PC-3 (cell line): ENCODE results near the gene R3HDM1. TPM values are rescaled to one million over a fixed set of nuclear protein-coding genes. Genes with fewer than 3 reads are reported as not detected.

Experiments
- ATAC-seq: fragments of 200-7000 bp; cut with Tn5 transposase; 2 replicates; pipeline ENCODE4 v1.9.1; 2020; ENCODE audit warnings: mild to moderate bottlenecking, moderate library complexity
- BruUV-seq: library from RNA; stranded (reverse); fragments of 400-500 nt; replicated peaks from 2 replicates; lab custom pipeline; 2021; lab: Mats Ljungman, UMichigan
- CTCF ChIA-PET: fragments of 300-600 bp; sonication (Branson Sonifier 250); formaldehyde crosslinking; loops from one replicate; lab custom pipeline; 2022; ENCODE audit warnings: antibody characterized with exemption; lab: Charles Lee
- POLR2A ChIA-PET: fragments of 300-600 bp; sonication (Branson Sonifier 250); formaldehyde crosslinking; loops from one replicate; lab custom pipeline; 2022; ENCODE audit warnings: antibody characterized with exemption; ENCODE audit not compliant: unreplicated experiment; lab: Charles Lee
- DNase-seq: peaks from one replicate; pipeline ENCODE4 v3.0.0-alpha.2; 2015
- H2AFZ ChIP-seq: fragments of 300-600 bp; sonication (generic); 2 replicates; pipeline ENCODE4 v1.6.0; 2016; ENCODE audit warnings: antibody characterized with exemption, low read length
- H3F3A ChIP-seq: fragments of 300-600 bp; sonication (generic); one replicate; pipeline ENCODE4 v1.6.0; 2017; ENCODE audit warnings: antibody characterized with exemption, low read length, control low read depth, mild to moderate bottlenecking; ENCODE audit not compliant: unreplicated experiment
- H3K27ac ChIP-seq: fragments of 300-600 bp; sonication (generic); 2 replicates; pipeline ENCODE4 v1.5.1; 2016; ENCODE audit warnings: mild to moderate bottlenecking, low read length
- H3K27me3 ChIP-seq: fragments of 300-600 bp; sonication (generic); 2 replicates; pipeline ENCODE4 v1.6.1; 2016; ENCODE audit warnings: low read length, mixed read lengths
- H3K36me3 ChIP-seq: fragments of 300-600 bp; sonication (generic); 2 replicates; pipeline ENCODE4 v1.6.1; 2016; ENCODE audit warnings: low read depth, mixed run types, low read length, mixed read lengths
- H3K4me1 ChIP-seq: fragments of 300-600 bp; sonication (generic); 2 replicates; pipeline ENCODE4 v1.5.1; 2016; ENCODE audit warnings: low read length; ENCODE audit not compliant: insufficient read depth
- H3K4me2 ChIP-seq: fragments of 300-600 bp; sonication (generic); 2 replicates; pipeline ENCODE4 v1.6.0; 2016; ENCODE audit warnings: low read length
- H3K4me3 ChIP-seq: fragments of 300-600 bp; sonication (generic); 2 replicates; pipeline ENCODE4 v1.5.1; 2016; ENCODE audit warnings: mild to moderate bottlenecking, low read length, mixed read lengths
- H3K79me2 ChIP-seq: fragments of 300-600 bp; sonication (generic); 2 replicates; pipeline ENCODE4 v1.6.1; 2017; ENCODE audit warnings: low read length, mixed read lengths
- H3K9ac ChIP-seq: fragments of 300-600 bp; sonication (generic); 2 replicates; pipeline ENCODE4 v1.6.0; 2016; ENCODE audit warnings: mild to moderate bottlenecking, low read length
- H3K9me2 ChIP-seq: fragments of 300-600 bp; sonication (generic); replicated peaks from 2 replicates; pipeline ENCODE4 v1.6.1; 2016; ENCODE audit warnings: mixed run types, low read length, mixed read lengths
- H3K9me3 ChIP-seq: fragments of 300-600 bp; sonication (generic); 2 replicates; pipeline ENCODE4 v1.6.1; 2016; ENCODE audit warnings: low read length, mixed read lengths
- H4K20me1 ChIP-seq: fragments of 300-600 bp; sonication (generic); 2 replicates; pipeline ENCODE4 v1.6.1; 2016; ENCODE audit warnings: low read length, mixed read lengths
- EZH2 ChIP-seq: fragments of 300-600 bp; sonication (generic); IDR thresholded peaks from one replicate; pipeline ENCODE4 v1.6.1; 2017; ENCODE audit warnings: antibody characterized with exemption, mild to moderate bottlenecking, low read length; ENCODE audit not compliant: unreplicated experiment
- EZH2phosphoT487 ChIP-seq: fragments of 300-600 bp; sonication (generic); IDR thresholded peaks from 2 replicates; pipeline ENCODE4 v1.6.1; 2018; ENCODE audit warnings: mild to moderate bottlenecking, antibody characterized with exemption, low read length, borderline replicate concordance
- intact Hi-C: fragments of 100-400 bp; cut with micrococcal nuclease; formaldehyde crosslinking; loops from 2 replicates; pipeline ENCODE4 v1.9.0; 2023
- total RNA-seq: library from RNA; depleted of rRNA; stranded (reverse); fragments of >200 nt; gene quantifications from 2 replicates; pipeline ENCODE4 v1.2.3, GENCODE V29; 2014
- TF ChIP-seq, protein P1 (sequence below): fragments of 300-600 bp; sonication (generic); conservative IDR thresholded peaks from 2 replicates; pipeline ENCODE4 v1.5.1; 2017; ENCODE audit warnings: antibody characterized with exemption, low read depth, mild to moderate bottlenecking, low read length

Gene R3HDM1
- total RNA-seq, 1 experiment from 2014 or later, result 12.8 TPM

- Histone ChIP-seq H3K4me1 (no peaks in the 10 kb centered on the region), H4K20me1 (no peaks in the 10 kb centered on the region), H3K9me2 (no peaks in the 10 kb centered on the region), H3K27ac (no peak overlapping the region), H3K27me3 (no peaks in the 10 kb centered on the region), H2AFZ (no peak overlapping the region), H3K79me2 (no peaks in the 10 kb centered on the region), H3K36me3 (peaks cover 20% of the 10 kb centered on the region), H3F3A (no peaks in the 10 kb centered on the region), H3K4me3 (no peak overlapping the region), H3K9ac (no peak overlapping the region), H3K4me2 (no peak overlapping the region), H3K9me3 (no peaks in the 10 kb centered on the region)
- no peak for DNase-seq
- intact Hi-C loops, result no loop called here
- ATAC-seq, result no peak
- ChIA-PET CTCF (no interaction called here), POLR2A (no interaction called here)
- TF ChIP-seq, protein P1, sequence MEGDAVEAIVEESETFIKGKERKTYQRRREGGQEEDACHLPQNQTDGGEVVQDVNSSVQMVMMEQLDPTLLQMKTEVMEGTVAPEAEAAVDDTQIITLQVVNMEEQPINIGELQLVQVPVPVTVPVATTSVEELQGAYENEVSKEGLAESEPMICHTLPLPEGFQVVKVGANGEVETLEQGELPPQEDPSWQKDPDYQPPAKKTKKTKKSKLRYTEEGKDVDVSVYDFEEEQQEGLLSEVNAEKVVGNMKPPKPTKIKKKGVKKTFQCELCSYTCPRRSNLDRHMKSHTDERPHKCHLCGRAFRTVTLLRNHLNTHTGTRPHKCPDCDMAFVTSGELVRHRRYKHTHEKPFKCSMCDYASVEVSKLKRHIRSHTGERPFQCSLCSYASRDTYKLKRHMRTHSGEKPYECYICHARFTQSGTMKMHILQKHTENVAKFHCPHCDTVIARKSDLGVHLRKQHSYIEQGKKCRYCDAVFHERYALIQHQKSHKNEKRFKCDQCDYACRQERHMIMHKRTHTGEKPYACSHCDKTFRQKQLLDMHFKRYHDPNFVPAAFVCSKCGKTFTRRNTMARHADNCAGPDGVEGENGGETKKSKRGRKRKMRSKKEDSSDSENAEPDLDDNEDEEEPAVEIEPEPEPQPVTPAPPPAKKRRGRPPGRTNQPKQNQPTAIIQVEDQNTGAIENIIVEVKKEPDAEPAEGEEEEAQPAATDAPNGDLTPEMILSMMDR, result no peak
- TF ChIP-seq EZH2 (no peak), EZH2phosphoT487 (no peak)
- no TSS peak for BruUV-seq
Observed at GRCh38 chr2:135607561-135607960, 76.3 kb downstream of the R3HDM1 start.

GRCh38 chr2:135612319-135612718, 81.0 kb downstream of the R3HDM1 start:
- no peaks in the 10 kb centered on the region for H3K27me3 ChIP-seq
- TF ChIP-seq EZH2phosphoT487 (no peak), EZH2 (no peak)
- TF ChIP-seq, protein P1, result no peak
- no peak overlapping the region for H3K9ac ChIP-seq
- no peaks in the 10 kb centered on the region for H4K20me1 ChIP-seq
- H3K4me3 ChIP-seq, result no peak overlapping the region
- no TSS peak for BruUV-seq
- no peak overlapping the region for H3K27ac ChIP-seq
- H3K4me2 ChIP-seq, result no peak overlapping the region
- intact Hi-C loops, result no loop called here
- ChIA-PET POLR2A (no interaction called here), CTCF (no interaction called here)
- H3K36me3 ChIP-seq, result 0 out of 2 replicates have a peak, but pooled peaks cover 2% of the 10 kb centered on the region
- no peaks in the 10 kb centered on the region for H3K9me2 ChIP-seq
- no peaks in the 10 kb centered on the region for H3K9me3 ChIP-seq
- no peak overlapping the region for H2AFZ ChIP-seq
- H3K79me2 ChIP-seq, result no peaks in the 10 kb centered on the region
- ATAC-seq, result no peak
- H3K4me1 ChIP-seq, result no peaks in the 10 kb centered on the region
- no peak for DNase-seq
- H3F3A ChIP-seq, result no peaks in the 10 kb centered on the region

GRCh38 chr2:135615404-135615803, 84.1 kb downstream of the R3HDM1 start:
- no peak for ATAC-seq
- Histone ChIP-seq H4K20me1 (no peaks in the 10 kb centered on the region), H3K4me2 (no peak overlapping the region), H3K4me3 (no peak overlapping the region), H3K79me2 (no peaks in the 10 kb centered on the region), H3K9ac (no peak overlapping the region), H3K4me1 (peaks cover 9% of the 10 kb centered on the region; the same call in 1 of the 2 replicates), H3K36me3 (no peaks in the 10 kb centered on the region), H3K27me3 (no peaks in the 10 kb centered on the region), H3K27ac (no peak overlapping the region), H3F3A (no peaks in the 10 kb centered on the region), H2AFZ (no peak overlapping the region), H3K9me3 (no peaks in the 10 kb centered on the region), H3K9me2 (no peaks in the 10 kb centered on the region)
- DNase-seq, result no peak
- POLR2A ChIA-PET, result no interaction called here
- no peak for TF ChIP-seq EZH2
- TF ChIP-seq, protein P1, result no peak
- TF ChIP-seq EZH2phosphoT487, result no peak
- CTCF ChIA-PET, result no interaction called here
- no TSS peak for BruUV-seq
- intact Hi-C loops, result no loop called here
